GM21723 (cell line): ENCODE data around the gene MYO15A.

ENCODE experiments used
- ATAC-seq: cut with Tn5 transposase; IDR thresholded peaks from one replicate; pipeline ENCODE4 v1.9.1; 2021; ENCODE audit warnings: mild to moderate bottlenecking, moderate library complexity; ENCODE audit not compliant: unreplicated experiment

The MYO15A gene

DNA sequence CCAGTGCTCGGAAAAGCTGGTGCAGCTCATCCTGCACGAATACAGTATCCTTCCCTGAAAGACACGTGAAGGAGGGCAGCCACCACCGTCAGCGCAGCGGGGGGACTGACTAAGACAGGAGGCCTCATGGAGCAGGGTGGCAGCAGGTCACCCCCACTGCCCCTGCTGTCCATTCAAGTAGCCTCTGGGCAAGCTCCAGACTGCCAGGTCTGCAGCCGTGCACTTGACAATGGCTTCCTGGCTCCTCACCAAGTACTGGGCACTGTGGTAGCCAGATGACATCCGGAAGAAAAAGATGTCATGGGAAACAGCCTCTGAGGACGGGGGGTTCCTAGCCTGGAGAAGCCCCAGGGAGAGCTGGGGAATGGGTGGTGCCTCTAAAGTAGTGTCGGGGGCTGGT is 7.9 kb upstream of the MYO15A start:
- ATAC-seq = no peak

DNA sequence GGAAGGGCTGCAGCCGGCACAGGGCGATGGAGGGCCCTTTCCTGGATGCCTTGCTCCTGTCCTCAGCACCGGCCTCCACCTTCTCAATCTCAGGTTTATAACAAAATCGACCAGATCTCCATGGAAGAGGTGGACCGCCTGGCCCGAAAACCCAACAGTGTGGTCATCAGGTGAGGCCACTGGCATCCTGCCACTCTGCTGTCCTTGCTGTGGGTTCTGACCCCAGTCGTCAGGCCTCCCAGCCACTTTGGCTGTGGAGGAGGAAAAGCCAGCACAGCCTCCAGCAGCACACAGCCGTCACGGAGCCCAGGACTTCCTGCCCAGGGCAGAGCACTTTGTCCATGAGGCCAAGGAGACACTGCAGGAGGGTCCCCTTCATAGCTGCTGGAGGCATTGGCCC is 6.7 kb upstream of the MYO15A start:
- ATAC-seq = no peak

DNA sequence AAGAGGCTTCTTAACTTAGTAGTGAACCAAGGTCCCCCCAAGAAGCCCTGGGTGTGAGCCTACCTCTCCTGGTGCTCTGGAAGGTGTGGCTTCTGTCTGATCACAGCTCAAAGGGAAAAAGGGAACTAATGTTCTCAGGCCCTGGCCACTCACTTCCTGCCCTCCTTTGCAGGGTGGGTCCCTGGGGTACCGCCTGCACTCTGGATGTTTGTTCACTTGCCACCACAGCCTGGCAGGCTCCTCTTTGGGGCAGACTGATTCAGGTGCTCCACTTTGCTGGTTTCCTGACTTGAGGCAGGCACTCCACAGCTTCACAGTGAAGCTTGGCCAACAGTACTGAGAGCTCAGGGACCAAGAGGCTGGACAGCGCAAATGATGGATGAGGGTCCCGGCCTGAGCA is 5.9 kb upstream of the MYO15A start:
- no peak for ATAC-seq

- no peak for ATAC-seq
Measured at GRCh38 chr17:18105027-18105426, 3.5 kb upstream of the MYO15A start.

DNA sequence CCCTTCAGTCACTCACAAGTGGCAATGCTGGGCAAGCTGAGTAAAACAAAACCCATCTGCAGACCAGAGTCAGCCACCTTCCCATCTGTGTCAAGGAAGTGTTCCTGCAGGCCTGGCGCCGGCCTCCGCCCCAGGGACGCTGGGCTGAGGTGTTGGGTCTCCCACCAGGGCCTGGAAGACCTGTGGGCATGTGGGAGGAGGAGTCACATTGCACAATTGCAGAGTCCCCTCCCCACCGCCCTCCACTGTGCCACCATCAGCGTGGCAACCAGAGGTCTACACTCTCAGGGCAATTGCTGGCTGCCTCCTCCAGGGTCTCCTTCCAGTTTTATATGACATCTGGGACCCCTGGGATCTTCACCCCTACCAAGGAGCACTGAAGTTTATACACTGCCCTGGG is 3.0 kb upstream of the MYO15A start:
- no peak for ATAC-seq

GRCh38 chr17:18106211-18106610 is 2.3 kb upstream of the MYO15A start:
- no peak for ATAC-seq

- ATAC-seq = no peak
Measured at GRCh38 chr17:18107061-18107790, 1.3 kb upstream of the MYO15A start.

DNA sequence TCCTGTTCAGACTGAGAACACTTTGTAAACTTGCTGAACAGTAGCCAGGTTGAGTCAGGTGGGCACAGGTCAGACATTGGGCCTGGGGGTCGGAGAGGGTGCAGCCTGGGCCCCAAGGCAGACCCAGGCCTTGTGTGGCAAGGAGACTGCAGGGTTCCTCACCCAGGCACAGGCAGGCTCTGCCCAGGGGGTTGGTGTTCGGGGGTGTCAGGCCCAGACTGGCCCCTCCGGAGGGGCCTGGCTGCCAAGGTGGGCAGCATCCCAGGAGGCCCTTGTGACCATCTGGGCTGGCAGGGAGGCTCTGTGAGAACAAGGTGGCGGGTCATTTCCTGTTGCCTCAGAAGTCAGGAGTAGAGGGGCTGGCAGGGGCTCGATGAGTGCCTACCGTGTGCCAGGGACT is 585 bp upstream of the MYO15A start:
- no peak for ATAC-seq

- ATAC-seq = no peak
Measured at GRCh38 chr17:18109935-18110485, 1.5 kb downstream of the MYO15A start.

GRCh38 chr17:18110636-18111145 is 2.1 kb downstream of the MYO15A start:
- no peak for ATAC-seq

- no peak for ATAC-seq
Measured at GRCh38 chr17:18111330-18111971, 2.9 kb downstream of the MYO15A start.

GRCh38 chr17:18115517-18115916 is 7.0 kb downstream of the MYO15A start:
- no peak for ATAC-seq

DNA sequence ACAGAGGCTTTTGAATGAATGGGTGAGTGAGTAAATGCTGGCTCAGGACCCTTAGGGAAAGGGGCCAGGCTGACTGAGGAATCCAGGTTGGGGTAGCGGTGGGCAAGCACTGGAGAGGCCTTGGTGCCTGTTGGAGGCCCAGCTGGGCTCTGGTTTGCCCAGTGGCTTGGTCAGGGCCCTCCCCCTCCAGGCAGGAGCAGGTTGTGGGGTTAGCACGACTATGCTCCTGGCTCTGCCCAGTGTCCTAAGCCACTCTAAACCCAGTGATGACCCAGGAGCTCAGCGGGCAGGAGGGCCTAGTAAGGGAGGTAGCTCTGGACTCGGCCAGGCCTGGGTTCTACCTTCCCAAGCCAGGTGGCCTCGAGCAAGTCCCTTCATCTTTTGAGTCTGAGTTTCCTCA is 7.5 kb downstream of the MYO15A start:
- no peak for ATAC-seq

DNA sequence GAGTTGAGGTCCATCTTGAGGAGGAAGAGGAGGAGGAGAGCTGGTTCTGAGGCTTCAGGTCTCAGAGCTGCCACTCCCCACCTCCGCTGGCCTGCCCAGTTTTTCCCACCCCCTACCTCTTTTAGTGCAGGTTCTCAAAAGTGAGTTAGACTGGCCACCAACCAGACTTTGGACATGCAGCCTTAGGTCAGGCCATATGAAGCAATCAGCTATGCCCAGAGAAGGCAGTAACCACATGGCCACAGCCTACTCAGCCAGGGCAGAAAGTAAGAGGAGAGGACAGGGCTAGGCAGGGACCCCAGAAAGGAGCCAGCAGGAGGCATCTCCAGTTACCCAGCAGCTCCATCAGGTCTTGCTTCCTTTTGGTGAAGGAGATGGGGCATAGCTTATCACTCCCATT is 9.0 kb downstream of the MYO15A start:
- ATAC-seq = no peak

DNA sequence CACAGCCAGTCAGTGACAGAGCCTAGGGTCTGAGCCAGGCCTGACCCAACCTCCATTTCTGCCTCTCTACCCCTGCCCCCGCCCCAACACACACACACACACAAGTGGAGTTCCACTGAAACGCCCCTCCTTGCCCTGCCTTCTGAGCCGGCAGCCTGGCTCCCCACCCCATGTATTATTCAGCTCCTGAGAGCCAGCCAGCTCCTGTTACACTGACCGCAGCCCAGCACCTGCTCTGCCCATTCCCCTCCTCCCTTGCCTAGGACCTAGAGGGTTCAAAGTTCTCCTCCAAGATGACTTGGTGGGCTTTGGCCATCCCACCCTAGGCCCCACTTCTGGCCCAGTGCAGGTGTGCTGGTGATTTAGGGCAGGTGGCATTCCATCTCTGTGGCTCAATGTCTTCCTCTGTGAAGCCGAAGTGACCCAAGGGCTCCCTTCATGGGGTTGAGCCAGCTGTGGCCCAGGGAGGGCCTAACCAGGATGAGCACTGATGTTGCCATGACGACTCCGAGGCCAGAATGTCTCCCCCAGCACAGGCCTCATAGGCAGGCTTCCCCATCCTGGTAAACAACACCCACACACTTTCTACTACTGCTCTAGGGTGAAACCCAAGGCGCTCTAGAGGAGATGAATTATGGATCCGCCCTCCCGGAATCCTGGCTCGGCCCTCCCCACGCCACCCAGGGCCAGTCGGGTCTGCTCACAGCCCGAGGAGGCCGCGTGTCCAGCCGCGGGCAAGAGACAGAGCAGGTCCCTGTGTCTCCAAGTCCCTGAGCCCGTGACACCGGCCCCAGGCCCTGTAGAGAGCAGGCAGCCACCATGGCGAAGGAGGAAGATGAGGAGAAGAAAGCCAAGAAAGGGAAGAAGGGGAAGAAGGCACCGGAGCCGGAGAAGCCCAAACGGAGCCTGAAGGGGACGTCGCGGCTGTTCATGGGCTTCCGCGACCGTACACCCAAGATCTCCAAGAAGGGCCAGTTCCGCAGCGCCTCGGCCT is 9.7 kb downstream of the MYO15A start:
- no peak for ATAC-seq

DNA sequence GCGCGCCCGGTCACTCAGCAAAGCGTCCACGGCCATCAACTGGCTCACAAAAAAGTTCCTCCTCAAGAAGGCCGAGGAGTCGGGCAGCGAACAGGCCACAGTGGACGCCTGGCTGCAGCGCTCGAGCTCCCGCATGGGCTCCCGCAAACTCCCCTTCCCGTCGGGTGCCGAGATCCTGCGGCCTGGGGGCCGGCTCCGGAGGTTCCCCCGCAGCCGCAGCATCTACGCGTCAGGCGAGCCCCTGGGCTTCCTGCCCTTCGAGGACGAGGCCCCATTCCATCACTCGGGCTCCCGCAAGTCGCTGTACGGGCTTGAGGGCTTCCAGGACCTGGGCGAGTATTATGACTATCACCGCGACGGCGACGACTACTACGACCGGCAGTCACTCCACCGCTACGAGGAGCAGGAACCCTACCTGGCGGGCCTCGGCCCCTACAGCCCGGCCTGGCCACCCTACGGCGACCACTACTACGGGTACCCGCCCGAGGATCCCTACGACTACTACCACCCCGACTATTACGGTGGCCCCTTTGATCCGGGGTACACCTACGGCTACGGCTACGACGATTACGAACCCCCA is 10.7 kb downstream of the MYO15A start:
- ATAC-seq = no peak

GRCh38 chr17:18119938-18120337 is 11.4 kb downstream of the MYO15A start:
- no peak for ATAC-seq

- no peak for ATAC-seq
Measured at GRCh38 chr17:18120461-18121017, 12.0 kb downstream of the MYO15A start.

DNA sequence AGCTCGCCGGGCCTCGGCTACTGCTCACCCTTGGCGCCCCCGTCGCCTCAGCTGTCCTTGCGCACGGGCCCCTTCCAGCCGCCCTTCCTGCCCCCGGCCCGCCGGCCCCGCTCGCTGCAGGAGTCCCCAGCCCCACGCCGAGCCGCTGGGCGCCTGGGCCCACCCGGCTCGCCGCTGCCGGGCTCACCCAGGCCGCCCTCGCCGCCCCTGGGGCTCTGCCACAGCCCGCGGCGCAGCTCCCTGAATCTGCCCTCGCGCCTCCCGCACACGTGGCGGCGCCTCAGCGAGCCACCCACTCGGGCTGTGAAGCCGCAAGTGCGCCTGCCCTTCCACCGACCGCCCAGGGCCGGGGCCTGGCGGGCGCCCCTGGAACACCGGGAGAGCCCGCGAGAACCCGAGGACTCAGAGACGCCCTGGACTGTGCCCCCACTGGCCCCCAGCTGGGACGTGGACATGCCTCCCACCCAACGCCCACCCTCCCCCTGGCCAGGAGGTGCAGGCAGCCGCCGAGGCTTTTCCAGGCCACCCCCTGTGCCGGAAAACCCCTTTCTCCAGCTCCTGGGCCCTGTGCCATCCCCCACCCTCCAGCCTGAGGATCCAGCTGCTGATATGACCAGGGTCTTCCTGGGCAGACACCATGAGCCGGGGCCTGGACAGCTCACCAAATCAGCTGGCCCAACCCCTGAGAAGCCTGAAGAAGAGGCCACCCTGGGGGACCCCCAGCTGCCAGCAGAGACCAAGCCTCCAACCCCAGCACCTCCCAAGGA is 12.8 kb downstream of the MYO15A start:
- no peak for ATAC-seq
